ENCODE data around the gene RAB25. TPM values are rescaled to one million over a fixed set of nuclear protein-coding genes. Genes with fewer than 3 reads are reported as not detected.

RAB25 gene
- total RNA-seq, 1 donor from 2014 or later = 47.5 TPM

DNA sequence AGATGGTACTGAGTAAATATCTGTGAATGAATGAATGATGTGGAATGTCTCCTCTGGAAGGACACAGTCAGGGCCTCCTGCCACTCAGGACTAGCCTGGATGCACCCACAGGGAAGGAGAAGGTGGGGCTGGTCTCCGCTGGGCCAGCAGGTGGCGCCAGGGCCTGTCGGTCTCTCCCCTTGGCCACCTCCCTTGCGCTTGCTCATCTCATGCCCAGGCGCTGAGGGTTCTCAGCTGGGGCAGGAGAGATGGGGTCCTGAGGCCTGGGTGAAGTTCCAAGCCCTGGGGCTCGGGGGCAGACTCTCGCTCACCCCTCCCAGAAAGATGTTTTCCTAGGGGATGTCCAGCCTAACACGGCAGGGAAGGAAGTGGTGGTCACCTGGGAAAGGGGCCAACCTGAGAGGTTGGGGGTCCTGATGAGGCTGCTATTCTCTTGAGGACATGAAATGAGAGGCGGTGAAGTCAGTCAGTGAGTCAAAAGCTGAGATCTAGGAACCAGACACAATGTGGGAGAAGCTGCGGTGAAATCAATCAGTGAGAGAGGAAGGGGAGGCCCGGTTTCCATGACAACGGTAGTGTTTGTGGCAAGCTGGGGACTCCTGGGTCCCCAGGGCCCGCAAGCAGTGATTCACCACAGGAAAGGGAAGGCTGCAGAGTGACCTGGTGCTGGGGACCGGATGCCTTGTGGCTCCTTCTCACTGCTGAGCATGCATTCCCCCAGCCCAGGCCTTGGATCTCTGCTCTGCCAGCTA is 35.9 kb downstream of the RAB25 start:
- no peak for DNase-seq (ENCODE audit: low read depth)
- TF ChIP-seq, protein P1, sequence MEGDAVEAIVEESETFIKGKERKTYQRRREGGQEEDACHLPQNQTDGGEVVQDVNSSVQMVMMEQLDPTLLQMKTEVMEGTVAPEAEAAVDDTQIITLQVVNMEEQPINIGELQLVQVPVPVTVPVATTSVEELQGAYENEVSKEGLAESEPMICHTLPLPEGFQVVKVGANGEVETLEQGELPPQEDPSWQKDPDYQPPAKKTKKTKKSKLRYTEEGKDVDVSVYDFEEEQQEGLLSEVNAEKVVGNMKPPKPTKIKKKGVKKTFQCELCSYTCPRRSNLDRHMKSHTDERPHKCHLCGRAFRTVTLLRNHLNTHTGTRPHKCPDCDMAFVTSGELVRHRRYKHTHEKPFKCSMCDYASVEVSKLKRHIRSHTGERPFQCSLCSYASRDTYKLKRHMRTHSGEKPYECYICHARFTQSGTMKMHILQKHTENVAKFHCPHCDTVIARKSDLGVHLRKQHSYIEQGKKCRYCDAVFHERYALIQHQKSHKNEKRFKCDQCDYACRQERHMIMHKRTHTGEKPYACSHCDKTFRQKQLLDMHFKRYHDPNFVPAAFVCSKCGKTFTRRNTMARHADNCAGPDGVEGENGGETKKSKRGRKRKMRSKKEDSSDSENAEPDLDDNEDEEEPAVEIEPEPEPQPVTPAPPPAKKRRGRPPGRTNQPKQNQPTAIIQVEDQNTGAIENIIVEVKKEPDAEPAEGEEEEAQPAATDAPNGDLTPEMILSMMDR (conservative IDR thresholded peaks at IDR 0.05; ENCODE audit: low read depth, low read length) = peak; percentile 99
- no peak overlapping the region for H3K4me3 ChIP-seq (ENCODE audit: low read depth, low read length)

DNA sequence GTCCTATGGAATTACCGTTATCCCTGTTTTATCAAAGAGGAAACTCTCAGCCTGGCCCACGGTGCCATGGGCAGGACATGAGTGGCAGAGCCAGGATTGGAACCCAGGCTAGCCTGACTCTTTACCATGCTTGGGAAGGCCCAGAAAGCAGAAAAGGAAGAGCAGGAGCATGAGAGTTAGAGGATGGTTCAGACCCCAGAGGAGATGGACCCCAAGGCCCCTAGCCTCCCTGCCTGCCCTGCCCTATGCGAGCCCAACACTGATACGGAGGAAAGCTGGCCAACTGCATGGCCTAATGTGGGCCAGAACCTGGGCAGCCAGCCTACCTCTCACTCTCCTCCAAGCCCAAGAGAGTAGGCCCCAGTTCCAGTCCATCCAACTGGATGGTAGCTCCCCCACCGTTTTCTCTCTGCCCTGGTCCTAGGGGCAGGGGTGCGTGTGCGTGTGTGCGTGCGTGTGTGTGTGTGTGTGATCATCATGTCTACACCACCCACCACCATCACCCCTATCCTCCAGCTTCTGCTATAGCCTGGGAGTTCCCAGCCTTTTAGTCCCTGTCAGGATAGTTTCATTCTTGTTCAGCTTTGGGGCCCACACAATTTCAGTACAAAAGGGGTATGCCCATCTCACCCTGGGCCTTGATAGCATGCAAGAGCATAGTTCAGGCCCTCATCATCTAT is 36.7 kb downstream of the RAB25 start:
- TF ChIP-seq, protein P1 (conservative IDR thresholded peaks at IDR 0.05; ENCODE audit: low read depth, low read length) = no peak
- H3K4me3 ChIP-seq (ENCODE audit: low read depth, low read length) = no peak overlapping the region
- DNase-seq (ENCODE audit: low read depth) = no peak

DNA sequence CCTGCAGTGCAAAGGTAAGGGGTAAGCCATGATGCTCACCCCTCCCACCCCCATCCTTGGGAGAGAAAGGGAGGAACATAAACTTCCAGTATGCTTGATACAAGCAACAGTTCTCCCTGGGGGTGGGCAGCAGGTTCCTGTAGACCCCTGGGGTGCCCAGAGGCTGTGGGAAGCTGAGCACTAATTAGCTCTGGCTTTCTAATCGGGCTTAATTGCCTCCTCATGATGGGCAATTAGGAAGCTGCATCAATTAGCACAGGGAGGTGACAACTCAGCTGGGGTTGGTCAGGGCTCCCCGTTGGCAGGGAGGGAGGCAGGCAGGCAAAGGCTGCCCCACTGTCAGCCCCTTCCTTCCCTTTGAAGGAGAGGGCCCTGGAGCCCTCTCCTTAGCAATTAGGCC is 37.8 kb downstream of the RAB25 start:
- no peak for DNase-seq (ENCODE audit: low read depth)
- TF ChIP-seq, protein P1 (conservative IDR thresholded peaks at IDR 0.05; ENCODE audit: low read depth, low read length) = no peak
- no peak overlapping the region for H3K4me3 ChIP-seq (ENCODE audit: low read depth, low read length)

DNA sequence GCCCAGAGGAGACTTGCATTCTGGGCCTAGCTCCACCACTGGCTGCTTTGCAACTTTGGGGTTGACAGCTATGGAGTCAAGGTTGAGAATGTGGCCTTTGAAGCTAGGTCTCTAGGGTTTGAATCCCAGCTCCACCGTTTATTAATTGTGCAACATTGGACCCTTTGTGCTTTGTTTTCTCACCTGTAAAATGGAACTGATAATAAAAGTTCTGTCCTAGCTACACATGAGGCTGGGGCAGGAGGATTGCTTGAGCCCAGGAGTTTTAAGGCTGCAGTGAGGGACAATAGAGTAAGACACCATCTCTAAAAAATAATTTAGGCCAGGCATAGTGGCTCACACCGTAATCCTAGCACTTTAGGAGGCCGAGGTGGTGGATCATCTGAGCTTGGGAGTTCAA is 38.3 kb downstream of the RAB25 start:
- DNase-seq (ENCODE audit: low read depth) = no peak
- no peak overlapping the region for H3K4me3 ChIP-seq (ENCODE audit: low read depth, low read length)
- TF ChIP-seq, protein P1 (conservative IDR thresholded peaks at IDR 0.05; ENCODE audit: low read depth, low read length) = no peak

DNA sequence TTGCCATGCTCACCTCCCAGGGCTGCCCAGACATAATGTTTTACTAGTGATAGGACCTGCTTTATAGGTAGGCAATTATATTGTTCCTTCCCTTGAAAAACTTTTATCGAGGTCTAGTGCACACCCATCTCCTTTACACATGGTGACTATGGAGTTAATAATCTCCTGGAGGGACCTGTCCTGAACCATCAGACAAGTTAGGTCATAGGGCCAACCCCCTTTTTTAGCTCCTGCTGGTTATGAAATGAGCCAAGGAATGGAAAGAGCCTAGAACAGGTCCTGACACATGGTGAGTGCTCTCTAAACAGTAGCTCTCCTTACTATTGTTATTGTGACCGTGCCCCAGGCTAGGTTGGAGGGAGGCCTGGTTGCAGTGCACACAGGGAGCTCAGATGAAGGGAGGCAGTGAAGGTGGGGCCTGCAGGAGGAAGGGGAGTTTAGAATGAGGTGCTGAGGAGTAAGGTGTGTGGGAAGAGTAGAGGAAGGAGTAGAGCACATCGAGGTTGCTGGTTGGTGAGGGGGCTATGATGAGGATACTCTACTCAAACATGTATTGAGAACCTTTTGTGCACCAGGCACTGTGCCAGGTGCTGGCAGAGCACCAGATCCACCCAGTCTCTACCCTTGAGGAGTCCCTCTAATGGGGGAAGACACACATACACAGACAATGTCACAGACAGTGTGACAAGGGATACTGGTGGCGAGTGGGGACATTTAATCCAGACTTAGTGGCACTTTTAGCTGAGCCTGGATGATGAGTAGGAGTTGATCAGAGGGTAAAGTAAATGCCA is 39.4 kb downstream of the RAB25 start:
- no peak for DNase-seq (ENCODE audit: low read depth)
- no peak overlapping the region for H3K4me3 ChIP-seq (ENCODE audit: low read depth, low read length)
- TF ChIP-seq, protein P1 (conservative IDR thresholded peaks at IDR 0.05; ENCODE audit: low read depth, low read length) = no peak

DNA sequence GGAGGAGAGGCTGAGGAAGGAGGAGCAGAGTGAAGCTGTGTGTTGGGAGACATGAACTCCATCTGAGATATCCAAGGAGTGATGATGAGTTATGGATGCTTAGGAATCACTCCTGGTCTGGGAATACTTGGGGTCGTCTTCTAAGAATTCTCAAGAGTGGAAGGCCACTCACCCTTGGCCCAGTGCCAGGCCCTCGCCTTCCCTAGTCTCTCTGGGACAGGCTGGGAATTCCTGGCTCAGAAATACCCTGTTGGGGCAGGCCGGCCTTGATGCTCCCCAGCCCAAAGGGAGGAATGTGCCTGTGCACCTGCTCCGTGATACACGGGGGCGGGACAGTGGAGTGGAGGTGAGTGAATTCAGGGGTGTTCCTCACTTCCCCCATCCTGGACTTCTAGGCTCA is 40.9 kb downstream of the RAB25 start:
- TF ChIP-seq, protein P1 (conservative IDR thresholded peaks at IDR 0.05; ENCODE audit: low read depth, low read length) = no peak
- no peak overlapping the region for H3K4me3 ChIP-seq (ENCODE audit: low read depth, low read length)
- no peak for DNase-seq (ENCODE audit: low read depth)

Measured in epithelial cell of proximal tubule (primary cell).